Liver (tissue), 9 donors: ENCODE results near the gene HSDL2. TPM values are rescaled to one million over a fixed set of nuclear protein-coding genes. Genes with fewer than 3 reads are reported as not detected.

Source experiments
- DNase-seq: peaks from one replicate; pipeline ENCODE4 v3.0.0-alpha.2; 2017; ENCODE audit warnings: low spot score
- H3K27ac ChIP-seq, 2 donors: one replicate each; pipeline ENCODE4 v1.7.0; 2013; ENCODE audit warnings: inconsistent platforms in 2 of 2, low read length in 2 of 2, control low read depth in 1 of 2, low read depth in 1 of 2, mild to moderate bottlenecking in 1 of 2
- H3K27me3 ChIP-seq, 4 donors: one replicate each; pipeline versions ENCODE4 v1.6.1 to v1.7.0; 2013; ENCODE audit warnings: low read length in 3 of 4, inconsistent platforms in 1 of 4, mild to moderate bottlenecking in 1 of 4, moderate library complexity in 1 of 4; ENCODE audit not compliant: control insufficient read depth in 4 of 4, insufficient read depth in 4 of 4
- H3K36me3 ChIP-seq, 4 donors: one replicate each; pipeline versions ENCODE4 v1.6.1 to v1.7.0; 2013; ENCODE audit warnings: low read length in 3 of 4, mild to moderate bottlenecking in 3 of 4, low read depth in 1 of 4, moderate library complexity in 1 of 4; ENCODE audit not compliant: control insufficient read depth in 4 of 4, insufficient read depth in 3 of 4
- H3K4me1 ChIP-seq, 4 donors: one replicate each; pipeline versions ENCODE4 v1.6.1 to v1.7.0; 2013; ENCODE audit warnings: low read length in 3 of 4, mild to moderate bottlenecking in 3 of 4, moderate library complexity in 1 of 4; ENCODE audit not compliant: control insufficient read depth in 4 of 4, insufficient read depth in 4 of 4
- H3K4me3 ChIP-seq, 3 donors: one replicate each; pipeline versions ENCODE4 v1.6.1 to v1.7.0; 2013; ENCODE audit warnings: low read length in 3 of 3, control low read depth in 1 of 3, low read depth in 1 of 3, mild to moderate bottlenecking in 1 of 3
- H3K9ac ChIP-seq, 2 donors: one replicate each; pipeline ENCODE4 v1.7.0; 2013; ENCODE audit warnings: low read length in 2 of 2, mild to moderate bottlenecking in 2 of 2, moderate library complexity in 2 of 2, control low read depth in 1 of 2, low read depth in 1 of 2
- H3K9me3 ChIP-seq, 4 donors: one replicate each; pipeline versions ENCODE4 v1.6.1 to v1.7.0; 2013; ENCODE audit warnings: low read length in 3 of 4; ENCODE audit not compliant: control insufficient read depth in 4 of 4
- ATF3 ChIP-seq: IDR thresholded peaks from 2 replicates; pipeline ENCODE4 v1.6.1; 2016; ENCODE audit warnings: antibody characterized with exemption
- CTCF ChIP-seq: fragments of 150-350 bp; IDR thresholded peaks from 2 replicates; pipeline ENCODE4 v1.5.1; 2017; ENCODE audit warnings: improper control_type of control experiment, low read depth, low read length; ENCODE audit not compliant: missing input control
- EGR1 ChIP-seq, 2 donors: IDR thresholded peaks; 2 replicates each; pipeline ENCODE4 v1.6.1; 2016 to 2018; ENCODE audit warnings: antibody characterized with exemption in 2 of 2, low read depth in 2 of 2
- FOXA2 ChIP-seq: IDR thresholded peaks from 2 replicates; pipeline ENCODE4 v1.6.1; 2016; ENCODE audit warnings: antibody characterized with exemption
- GABPA ChIP-seq, 2 donors: IDR thresholded peaks in 1 of 2; conservative IDR thresholded peaks in 1 of 2; 2 replicates each; pipeline ENCODE4 v1.6.1; 2016; ENCODE audit warnings: antibody characterized with exemption in 2 of 2, mild to moderate bottlenecking in 1 of 2, moderate library complexity in 1 of 2
- HNF4A ChIP-seq, 2 donors: conservative IDR thresholded peaks; 2 replicates each; pipeline ENCODE4 v1.6.1; 2016; ENCODE audit warnings: antibody characterized with exemption in 2 of 2, mild to moderate bottlenecking in 2 of 2
- HNF4G ChIP-seq: IDR thresholded peaks from 2 replicates; pipeline ENCODE4 v1.6.1; 2016; ENCODE audit warnings: antibody characterized with exemption
- JUND ChIP-seq, 2 donors: IDR thresholded peaks; 2 replicates each; pipeline ENCODE4 v1.6.1; 2016; ENCODE audit warnings: antibody characterized with exemption in 2 of 2
- MAX ChIP-seq: IDR thresholded peaks from 2 replicates; pipeline ENCODE4 v1.6.1; 2016; ENCODE audit warnings: antibody characterized with exemption
- RAD21 ChIP-seq, 2 donors: IDR thresholded peaks; 2 replicates each; pipeline ENCODE4 v1.6.1; 2016; ENCODE audit warnings: antibody characterized with exemption in 2 of 2, mild to moderate bottlenecking in 2 of 2
- REST ChIP-seq: IDR thresholded peaks from 2 replicates; pipeline ENCODE4 v1.6.1; 2016; ENCODE audit warnings: antibody characterized with exemption, mild to moderate bottlenecking
- RXRA ChIP-seq, 2 donors: IDR thresholded peaks; 2 replicates each; pipeline ENCODE4 v1.6.1; 2017 to 2018; ENCODE audit warnings: antibody characterized with exemption in 2 of 2, mild to moderate bottlenecking in 1 of 2
- SP1 ChIP-seq: IDR thresholded peaks from 2 replicates; pipeline ENCODE4 v1.6.1; 2018; ENCODE audit warnings: antibody characterized with exemption, mild to moderate bottlenecking
- TAF1 ChIP-seq: conservative IDR thresholded peaks from 2 replicates; pipeline ENCODE4 v1.6.1; 2016; ENCODE audit warnings: antibody characterized with exemption, mild to moderate bottlenecking
- YY1 ChIP-seq: IDR thresholded peaks from 2 replicates; pipeline ENCODE4 v1.6.1; 2016; ENCODE audit warnings: antibody characterized with exemption, mild to moderate bottlenecking
- WGBS: extraction: QIAGEN DNeasy Blood & Tissue Kit; methylation state at CpG from one replicate; pipeline ENCODE4 v1.1.7; 2013; 5-methylcytosine and 5-hydroxymethylcytosine counted together
- polyA plus RNA-seq, 2 donors: library from polyadenylated mRNA; stranded (reverse) in 1 of 2; unstranded in 1 of 2; fragments of 200-250 nt in 1 of 2; fragments of >200 nt in 1 of 2; fragmentation: Nextera tagmentation in 1 of 2; extraction: Ambion mirVana in 1 of 2; gene quantifications; one replicate each; pipeline versions ENCODE4 v1.2.1 to v1.2.3, GENCODE V29; 2013 to 2015
- total RNA-seq, 2 donors: library from RNA; depleted of rRNA; stranded (reverse); fragments of >200 nt; gene quantifications; one replicate each; pipeline ENCODE4 v1.2.3, GENCODE V29; 2014
- donor health status: healthy.
- donor health status: healthy.
- donor health status: healthy.
- donor health status: healthy.
- donor health status: healthy.

Gene HSDL2
- total and polyA plus RNA-seq, 4 donors = 26.1 to 135 (median 79.6) TPM

GRCh38 chr9:112433499-112434392, 53.8 kb downstream of the HSDL2 start:
- WGBS = 90% methylated on average over 5 of the region's 5 CpGs
- DNase-seq = no peak
- no peak overlapping the region for H3K27ac ChIP-seq
- H3K27me3 ChIP-seq = no peaks in the 10 kb centered on the region
- no peak overlapping the region for H3K9ac ChIP-seq
- peaks cover 2 to 17% (median 8%) of the 10 kb centered on the region in 4 donors for H3K36me3 ChIP-seq
- no peak overlapping the region for H3K4me3 ChIP-seq
- TF ChIP-seq GABPA (IDR thresholded peaks at IDR 0.05 in 1 of 2, conservative IDR thresholded peaks at IDR 0.05 in 1 of 2) (no peak), FOXA2 (no peak), JUND (IDR thresholded peaks at IDR 0.05) (no peak), HNF4G (no peak), RAD21 (IDR thresholded peaks at IDR 0.05) (no peak), REST (no peak), EGR1 (IDR thresholded peaks at IDR 0.05; ENCODE audit: low read depth in 2 of 2) (no peak), YY1 (no peak), CTCF (no peak), TAF1 (no peak), MAX (no peak), HNF4A (conservative IDR thresholded peaks at IDR 0.05) (no peak), SP1 (no peak), ATF3 (no peak), RXRA (IDR thresholded peaks at IDR 0.05) (no peak)
- H3K4me1 ChIP-seq = no peaks in the 10 kb centered on the region
- H3K9me3 ChIP-seq = no peaks in the 10 kb centered on the region

DNA sequence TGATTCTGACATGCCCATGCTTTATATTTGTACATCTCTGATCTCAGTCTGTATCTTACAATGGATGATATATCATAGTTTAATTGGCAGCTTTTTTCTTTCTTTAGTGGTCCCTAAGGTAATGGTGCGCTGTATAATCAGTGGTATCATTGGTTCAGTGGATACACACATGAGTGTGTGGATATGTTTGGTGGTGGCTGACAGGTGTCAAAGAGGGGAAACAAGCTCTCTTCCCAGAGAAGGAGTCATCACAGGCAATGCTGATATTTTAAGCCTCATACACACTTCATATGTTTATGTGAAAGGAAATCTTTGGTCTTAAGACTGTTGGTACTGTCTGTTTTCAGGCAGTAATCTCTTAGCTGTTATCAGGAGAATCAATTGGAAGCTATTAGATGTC, 54.6 kb downstream of the HSDL2 start:
- peaks cover 2 to 14% (median 8%) of the 10 kb centered on the region in 4 donors for H3K36me3 ChIP-seq
- no peak overlapping the region for H3K9ac ChIP-seq
- no peak for DNase-seq
- no peak overlapping the region for H3K27ac ChIP-seq
- no peaks in the 10 kb centered on the region for H3K4me1 ChIP-seq
- 98% methylated on average over 1 of the region's 1 CpG for WGBS
- TF ChIP-seq ATF3 (no peak), GABPA (IDR thresholded peaks at IDR 0.05 in 1 of 2, conservative IDR thresholded peaks at IDR 0.05 in 1 of 2) (no peak), SP1 (no peak), JUND (IDR thresholded peaks at IDR 0.05) (no peak), MAX (no peak)
- no peaks in the 10 kb centered on the region for H3K27me3 ChIP-seq
- no peak overlapping the region for H3K4me3 ChIP-seq
- H3K9me3 ChIP-seq = no peaks in the 10 kb centered on the region
